ENCODE results near the gene ADIRF. TPM values are rescaled to one million over a fixed set of nuclear protein-coding genes. Genes with fewer than 3 reads are reported as not detected.
"Not testable (repeated sequence)": the region's sequence is repeated elsewhere in the genome, so short reads cannot be mapped to it uniquely, and the experiment has no call there.

ADIRF gene
- total RNA-seq, 1 experiment from 2014 or later: not detected

- DNase-seq (ENCODE audit: low read depth): no peak
Measured at GRCh38 chr10:86960863-86961434, 7.3 kb upstream of the ADIRF start.

GRCh38 chr10:86961481-86962091 is 6.7 kb upstream of the ADIRF start:
- DNase-seq (ENCODE audit: low read depth): no peak

- DNase-seq (ENCODE audit: low read depth): no peak
Measured at GRCh38 chr10:86962136-86962980, 5.9 kb upstream of the ADIRF start.

GRCh38 chr10:86962981-86963310 is 5.3 kb upstream of the ADIRF start:
- no peak for DNase-seq (ENCODE audit: low read depth)

GRCh38 chr10:86963341-86963919 is 4.9 kb upstream of the ADIRF start:
- no peak for DNase-seq (ENCODE audit: low read depth)

- DNase-seq (ENCODE audit: low read depth): no peak
Measured at GRCh38 chr10:86964061-86964846, 4.0 kb upstream of the ADIRF start.

GRCh38 chr10:86964847-86965190 is 3.5 kb upstream of the ADIRF start:
- no peak for DNase-seq (ENCODE audit: low read depth)

GRCh38 chr10:86965986-86966654 is 2.2 kb upstream of the ADIRF start:
- DNase-seq (ENCODE audit: low read depth): no peak

- no peak for DNase-seq (ENCODE audit: low read depth)
Measured at GRCh38 chr10:86967481-86967941, 771 bp upstream of the ADIRF start.

GRCh38 chr10:86968994-86969355 is 693 bp downstream of the ADIRF start:
- no peak for DNase-seq (ENCODE audit: low read depth)

GRCh38 chr10:86969421-86970041 is 1.2 kb downstream of the ADIRF start:
- peak; percentile 40 for DNase-seq (ENCODE audit: low read depth)

- DNase-seq (ENCODE audit: low read depth): no peak
Measured at GRCh38 chr10:86970162-86970981, 2.1 kb downstream of the ADIRF start.

- DNase-seq (ENCODE audit: low read depth): no peak
Measured at GRCh38 chr10:86970982-86971231, 2.6 kb downstream of the ADIRF start.

- DNase-seq (ENCODE audit: low read depth): peak; percentile 82
Measured at GRCh38 chr10:86971232-86971991, 3.1 kb downstream of the ADIRF start.

- DNase-seq (ENCODE audit: low read depth): no peak
Measured at GRCh38 chr10:86972613-86973380, 4.5 kb downstream of the ADIRF start.

- DNase-seq (ENCODE audit: low read depth): no peak
Measured at GRCh38 chr10:86974484-86974883, 6.2 kb downstream of the ADIRF start.

- no peak for DNase-seq (ENCODE audit: low read depth)
Measured at GRCh38 chr10:86976362-86977056, 8.2 kb downstream of the ADIRF start.

GRCh38 chr10:86978457-86978856 is 10.2 kb downstream of the ADIRF start:
- DNase-seq (ENCODE audit: low read depth): not testable (repeated sequence)

Data from Daoy (cell line).